CD4-positive, alpha-beta T cell treated with Interleukin-6 for 4 hours (primary cell): ENCODE measurements around the gene CASKIN1.
A peak's percentile ranks its signal among the peaks of the same experiment; 100 is the strongest.
"Not testable (repeated sequence)": the region's sequence is repeated elsewhere in the genome, so short reads cannot be mapped to it uniquely, and the experiment has no call there.

Experiments
- DNase-seq: peaks from one replicate; pipeline ENCODE4 v3.0.0-alpha.2; 2020; ENCODE audit warnings: mixed read lengths

CASKIN1 gene

GRCh38 chr16:2154533-2155090 is 41.8 kb downstream of the CASKIN1 start:
- peak; percentile 33 for DNase-seq

GRCh38 chr16:2152695-2153506 is 43.5 kb downstream of the CASKIN1 start:
- DNase-seq, result peak; percentile 6

GRCh38 chr16:2151188-2152091 is 45.0 kb downstream of the CASKIN1 start:
- no peak for DNase-seq

GRCh38 chr16:2150418-2151187 is 45.8 kb downstream of the CASKIN1 start:
- no peak for DNase-seq

GRCh38 chr16:2149630-2150417 is 46.6 kb downstream of the CASKIN1 start:
- DNase-seq, result no peak

- peak; percentile 24 for DNase-seq
These were observed 47.4 kb downstream of the CASKIN1 start for GRCh38 chr16:2148714-2149629.

- peak; percentile 72 for DNase-seq
These were observed 48.3 kb downstream of the CASKIN1 start, which contains the start of gene RAB26 for GRCh38 chr16:2147981-2148671. Gene RAB26, plus strand, starts transcription at chr16:2148625. Its CDS starts 159 bp downstream, at chr16:2148784.

- no peak for DNase-seq
These were observed 49.0 kb downstream of the CASKIN1 start for GRCh38 chr16:2147378-2147777.

- no peak for DNase-seq
These were observed 50.6 kb downstream of the CASKIN1 start for GRCh38 chr16:2145843-2146242.

- no peak for DNase-seq
These were observed 52.4 kb downstream of the CASKIN1 start for GRCh38 chr16:2143878-2144485.

- no peak for DNase-seq
These were observed 53.2 kb downstream of the CASKIN1 start for GRCh38 chr16:2142942-2143877.

GRCh38 chr16:2135770-2136490 is 60.5 kb downstream of the CASKIN1 start, which contains the start of gene PKD1:
Gene PKD1, minus strand, starts transcription at chr16:2135898. Its CDS starts 209 bp downstream, at chr16:2135689.
- DNase-seq, result peak; percentile 88

- not testable (repeated sequence) for DNase-seq
These were observed 61.3 kb downstream of the CASKIN1 start for GRCh38 chr16:2135071-2135470.

GRCh38 chr16:2133797-2134196 is 62.6 kb downstream of the CASKIN1 start:
- not testable (repeated sequence) for DNase-seq

- DNase-seq, result not testable (repeated sequence)
These were observed 66.4 kb downstream of the CASKIN1 start for GRCh38 chr16:2129890-2130447.

- not testable (repeated sequence) for DNase-seq
These were observed 67.2 kb downstream of the CASKIN1 start for GRCh38 chr16:2129251-2129650.
